Measurements from ENCODE around the gene EML6. TPM values are rescaled to one million over a fixed set of nuclear protein-coding genes. Genes with fewer than 3 reads are reported as not detected.

EML6 gene
- total RNA-seq, 4 donors from 2014 or later: 2.3 to 15.1 (median 4.1) TPM

DNA sequence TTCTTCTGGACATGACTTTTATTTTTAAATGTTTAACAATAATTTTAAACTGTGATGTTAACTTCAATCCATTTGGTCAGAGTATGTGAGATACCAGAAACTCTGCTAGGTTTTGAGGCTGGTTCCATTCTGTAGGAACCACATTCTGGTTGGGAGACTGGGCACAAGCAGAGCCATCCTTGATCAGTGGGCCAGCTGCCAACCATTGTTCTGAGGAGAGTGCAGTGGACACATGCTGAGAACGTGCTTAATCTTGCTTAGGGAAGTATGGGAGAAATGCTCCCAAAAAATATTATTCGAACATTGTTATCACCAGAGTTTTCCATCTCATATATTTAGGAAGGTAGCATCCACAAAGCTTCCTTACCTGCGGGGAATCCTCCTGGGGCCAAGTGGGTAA lies 171.0 kb downstream of the EML6 start:
- Histone ChIP-seq H3K27ac (no peak overlapping the region), H3K36me3 (no peaks in the 10 kb centered on the region), H3K4me3 (no peak overlapping the region), H3K9me3 (no peaks in the 10 kb centered on the region), H3K27me3 (no peaks in the 10 kb centered on the region), H3K4me1 (no peaks in the 10 kb centered on the region)
- WGBS: 78% methylated on average over 3 of the region's 3 CpGs
- no peak for DNase-seq (ENCODE audit: low spot score in 2 of 2)
- TF ChIP-seq POLR2A (IDR thresholded peaks at IDR 0.05) (no peak), EP300 (IDR thresholded peaks at IDR 0.05) (no peak), POLR2AphosphoS5 (IDR thresholded peaks at IDR 0.05) (no peak)
- TF ChIP-seq, protein P1, sequence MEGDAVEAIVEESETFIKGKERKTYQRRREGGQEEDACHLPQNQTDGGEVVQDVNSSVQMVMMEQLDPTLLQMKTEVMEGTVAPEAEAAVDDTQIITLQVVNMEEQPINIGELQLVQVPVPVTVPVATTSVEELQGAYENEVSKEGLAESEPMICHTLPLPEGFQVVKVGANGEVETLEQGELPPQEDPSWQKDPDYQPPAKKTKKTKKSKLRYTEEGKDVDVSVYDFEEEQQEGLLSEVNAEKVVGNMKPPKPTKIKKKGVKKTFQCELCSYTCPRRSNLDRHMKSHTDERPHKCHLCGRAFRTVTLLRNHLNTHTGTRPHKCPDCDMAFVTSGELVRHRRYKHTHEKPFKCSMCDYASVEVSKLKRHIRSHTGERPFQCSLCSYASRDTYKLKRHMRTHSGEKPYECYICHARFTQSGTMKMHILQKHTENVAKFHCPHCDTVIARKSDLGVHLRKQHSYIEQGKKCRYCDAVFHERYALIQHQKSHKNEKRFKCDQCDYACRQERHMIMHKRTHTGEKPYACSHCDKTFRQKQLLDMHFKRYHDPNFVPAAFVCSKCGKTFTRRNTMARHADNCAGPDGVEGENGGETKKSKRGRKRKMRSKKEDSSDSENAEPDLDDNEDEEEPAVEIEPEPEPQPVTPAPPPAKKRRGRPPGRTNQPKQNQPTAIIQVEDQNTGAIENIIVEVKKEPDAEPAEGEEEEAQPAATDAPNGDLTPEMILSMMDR (IDR thresholded peaks at IDR 0.05): no peak

DNA sequence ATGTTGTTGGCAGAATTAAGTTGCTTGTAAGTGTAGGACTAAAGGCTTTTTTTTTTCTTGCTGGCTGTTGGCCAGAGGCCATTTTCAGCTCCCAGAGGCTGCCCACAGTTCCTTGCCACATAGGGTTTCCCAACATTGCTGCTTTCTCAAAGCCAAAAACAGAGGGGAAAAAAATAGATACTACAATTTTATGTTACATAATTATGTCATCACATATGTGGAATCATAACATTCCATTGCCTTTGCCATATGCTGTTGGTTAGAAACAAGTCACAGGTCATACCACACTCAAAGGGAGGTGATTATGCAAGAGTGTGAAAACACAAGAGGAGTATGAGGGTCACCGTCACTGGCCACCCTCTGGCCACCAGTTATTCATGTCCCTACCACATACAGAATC lies 172.3 kb downstream of the EML6 start:
- Histone ChIP-seq H3K27ac (no peak overlapping the region), H3K27me3 (no peaks in the 10 kb centered on the region), H3K4me3 (no peak overlapping the region), H3K36me3 (no peaks in the 10 kb centered on the region), H3K9me3 (no peaks in the 10 kb centered on the region), H3K4me1 (no peaks in the 10 kb centered on the region)
- TF ChIP-seq EP300 (IDR thresholded peaks at IDR 0.05) (no peak), POLR2AphosphoS5 (IDR thresholded peaks at IDR 0.05) (no peak), POLR2A (IDR thresholded peaks at IDR 0.05) (no peak)
- TF ChIP-seq, protein P1 (IDR thresholded peaks at IDR 0.05): no peak
- DNase-seq (ENCODE audit: low spot score in 2 of 2): no peak
- 93% methylated on average over 1 of the region's 1 CpG for WGBS

DNA sequence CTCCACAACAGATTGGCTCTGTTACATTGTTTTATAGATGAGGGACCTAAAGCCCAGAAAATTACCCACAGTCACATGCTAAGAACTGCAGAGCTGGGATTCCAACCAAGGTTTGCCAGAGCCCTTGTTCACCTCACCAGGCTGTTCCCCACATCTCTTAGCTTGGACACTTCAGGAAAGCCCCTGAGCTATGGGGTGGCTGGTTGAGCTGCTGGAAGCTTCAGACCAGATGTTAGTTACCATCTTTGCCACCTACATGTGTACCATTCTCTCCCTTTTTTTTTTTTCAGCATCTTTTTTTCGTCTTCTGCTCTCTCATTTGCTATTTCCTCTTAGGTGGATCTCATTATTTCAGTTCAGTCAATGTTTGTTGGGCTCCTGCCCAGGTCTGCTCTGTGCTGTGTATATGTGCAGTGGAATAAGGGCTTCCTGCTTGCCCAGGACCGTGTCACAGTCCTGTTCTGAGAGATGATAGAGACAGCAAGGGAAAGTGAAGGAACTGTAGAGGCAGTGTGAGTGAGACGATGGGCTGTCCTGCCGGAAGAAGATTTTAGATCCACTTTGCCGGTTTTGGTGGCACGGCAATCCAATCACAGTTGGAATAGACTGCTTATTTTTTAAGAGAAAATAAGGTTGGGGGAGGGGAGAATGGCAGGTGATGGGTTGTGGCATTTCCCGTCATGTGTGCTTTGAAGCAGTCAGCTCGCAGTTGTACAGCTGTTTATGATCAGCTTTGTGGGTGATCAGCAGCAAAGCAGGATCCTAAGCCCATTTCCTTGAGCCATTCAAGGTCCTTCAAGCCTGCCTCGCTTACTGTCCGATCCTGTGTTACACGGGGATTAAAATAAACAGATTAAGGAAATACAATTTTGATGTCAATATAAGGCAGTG lies 174.2 kb downstream of the EML6 start:
- H3K4me1 ChIP-seq: no peaks in the 10 kb centered on the region
- H3K27ac ChIP-seq: no peak overlapping the region
- no peaks in the 10 kb centered on the region for H3K9me3 ChIP-seq
- no peak for TF ChIP-seq POLR2AphosphoS5 (IDR thresholded peaks at IDR 0.05)
- TF ChIP-seq, protein P1 (IDR thresholded peaks at IDR 0.05): no peak
- TF ChIP-seq EP300 (IDR thresholded peaks at IDR 0.05): no peak
- no peak for DNase-seq (ENCODE audit: low spot score in 2 of 2)
- no peaks in the 10 kb centered on the region for H3K27me3 ChIP-seq
- H3K36me3 ChIP-seq: no peaks in the 10 kb centered on the region
- 61% methylated on average over 11 of the region's 11 CpGs for WGBS
- no peak overlapping the region for H3K4me3 ChIP-seq

DNA sequence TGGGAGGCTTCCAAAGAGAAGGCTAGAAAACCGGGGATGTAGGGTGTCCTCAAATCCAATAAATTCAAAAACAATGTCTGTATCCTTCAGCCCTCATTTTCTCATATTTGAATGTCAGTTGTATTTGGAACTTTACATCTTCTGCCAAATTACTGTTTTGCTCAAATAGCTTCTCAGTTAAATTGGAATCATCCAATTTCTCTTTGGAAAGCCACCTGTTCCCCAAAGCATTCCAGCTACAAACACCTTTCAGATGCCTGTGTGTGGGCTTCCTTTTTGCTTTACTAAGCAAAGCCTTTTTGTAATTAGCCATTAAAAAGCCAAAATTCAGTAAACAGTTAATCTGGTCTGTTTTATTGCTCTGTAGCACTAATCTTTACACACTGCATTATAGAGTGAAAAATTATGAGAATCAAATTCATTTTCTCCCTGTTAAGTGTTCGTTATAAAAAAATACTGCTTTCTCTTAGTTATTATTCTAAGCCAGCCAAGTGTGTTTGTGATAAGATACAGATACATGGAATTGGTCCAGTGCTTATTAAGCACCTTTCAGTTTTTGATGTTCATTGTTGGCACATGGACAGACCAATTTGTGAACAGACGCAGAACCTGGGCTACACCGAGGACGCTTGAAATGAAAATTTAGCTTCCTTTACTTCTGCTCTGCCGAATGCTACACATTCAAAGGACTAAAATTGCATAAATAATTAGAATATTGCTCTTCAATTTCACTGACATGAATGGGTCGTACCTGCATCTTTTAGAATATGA lies 175.2 kb downstream of the EML6 start:
- no peaks in the 10 kb centered on the region for H3K36me3 ChIP-seq
- no peak for TF ChIP-seq POLR2A (IDR thresholded peaks at IDR 0.05)
- TF ChIP-seq, protein P1 (IDR thresholded peaks at IDR 0.05): no peak
- TF ChIP-seq POLR2AphosphoS5 (IDR thresholded peaks at IDR 0.05): no peak
- no peak for TF ChIP-seq EP300 (IDR thresholded peaks at IDR 0.05)
- DNase-seq (ENCODE audit: low spot score in 2 of 2): no peak
- H3K4me3 ChIP-seq: no peak overlapping the region
- no peaks in the 10 kb centered on the region for H3K27me3 ChIP-seq
- peaks cover under 1% of the 10 kb centered on the region for H3K4me1 ChIP-seq
- no peak overlapping the region for H3K27ac ChIP-seq
- no peaks in the 10 kb centered on the region for H3K9me3 ChIP-seq
- WGBS: 89% methylated on average over 7 of the region's 7 CpGs
